H9 (cell line): Measurements from ENCODE around the gene PRKAG2. TPM values are rescaled to one million over a fixed set of nuclear protein-coding genes. Genes with fewer than 3 reads are reported as not detected.

Source experiments
- DNase-seq: peaks from one replicate; pipeline ENCODE4 v3.0.0-alpha.2; 2017
- H2AFZ ChIP-seq: one replicate; pipeline ENCODE4 v1.6.1; 2013; ENCODE audit warnings: mild to moderate bottlenecking, low read length, control low read depth, moderate library complexity
- H2AK5ac ChIP-seq: 2 replicates; pipeline ENCODE4 v1.6.1; 2013; ENCODE audit warnings: low read length, control low read depth, mixed read lengths; ENCODE audit not compliant: insufficient read length
- H2BK120ac ChIP-seq: one replicate; pipeline ENCODE4 v1.6.1; 2013; ENCODE audit warnings: low read depth, mild to moderate bottlenecking, low read length, control low read depth, inconsistent platforms; ENCODE audit not compliant: poor library complexity, severe bottlenecking
- H2BK12ac ChIP-seq: 2 replicates; pipeline ENCODE4 v1.6.1; 2013; ENCODE audit warnings: low read length, control low read depth, mixed read lengths, low read depth; ENCODE audit not compliant: insufficient read length
- H2BK15ac ChIP-seq: 2 replicates; pipeline ENCODE4 v1.6.1; 2013; ENCODE audit warnings: low read depth, low read length, control low read depth
- H2BK20ac ChIP-seq: one replicate; pipeline ENCODE4 v1.6.1; 2013; ENCODE audit warnings: low read depth, mild to moderate bottlenecking, low read length, control low read depth, inconsistent platforms; ENCODE audit not compliant: poor library complexity, severe bottlenecking
- H2BK5ac ChIP-seq: 2 replicates; pipeline ENCODE4 v1.6.1; 2013; ENCODE audit warnings: low read length, control low read depth, mixed read lengths; ENCODE audit not compliant: insufficient read length
- H3K14ac ChIP-seq: 2 replicates; pipeline ENCODE4 v1.6.1; 2013; ENCODE audit warnings: low read length, control low read depth; ENCODE audit not compliant: insufficient read depth
- H3K18ac ChIP-seq: 2 replicates; pipeline ENCODE4 v1.6.1; 2013; ENCODE audit warnings: low read depth, mild to moderate bottlenecking, mixed read lengths, low read length, control low read depth; ENCODE audit not compliant: insufficient read length
- H3K23ac ChIP-seq: 2 replicates; pipeline ENCODE4 v1.6.1; 2013; ENCODE audit warnings: low read length, control low read depth, mixed read lengths, low read depth; ENCODE audit not compliant: insufficient read length
- H3K23me2 ChIP-seq: 2 replicates; pipeline ENCODE4 v1.6.1; 2013; ENCODE audit warnings: low read depth, mild to moderate bottlenecking, mixed read lengths, low read length, control low read depth; ENCODE audit not compliant: insufficient read length, poor library complexity, severe bottlenecking
- H3K27ac ChIP-seq: 2 replicates; pipeline ENCODE4 v1.5.1; 2013; ENCODE audit warnings: low read length, control low read depth, mixed read lengths, low read depth; ENCODE audit not compliant: insufficient read length
- H3K27me3 ChIP-seq: 2 replicates; pipeline ENCODE4 v1.6.1; 2013; ENCODE audit warnings: low read length, control low read depth, inconsistent platforms; ENCODE audit not compliant: insufficient read depth
- H3K4ac ChIP-seq: 2 replicates; pipeline ENCODE4 v1.6.1; 2013; ENCODE audit warnings: low read depth, mild to moderate bottlenecking, control low read depth, inconsistent platforms, low read length, moderate library complexity
- H3K4me1 ChIP-seq: 2 replicates; pipeline ENCODE4 v1.6.1; 2013; ENCODE audit warnings: low read length, control low read depth, inconsistent platforms; ENCODE audit not compliant: insufficient read depth
- H3K4me2 ChIP-seq: 2 replicates; pipeline ENCODE4 v1.6.1; 2013; ENCODE audit warnings: low read length, control low read depth, mixed read lengths; ENCODE audit not compliant: insufficient read length, insufficient read depth
- H3K56ac ChIP-seq: 2 replicates; pipeline ENCODE4 v1.6.1; 2013; ENCODE audit warnings: low read depth, mild to moderate bottlenecking, mixed read lengths, low read length, control low read depth; ENCODE audit not compliant: insufficient read length
- H3K79me1 ChIP-seq: 2 replicates; pipeline ENCODE4 v1.6.1; 2013; ENCODE audit warnings: low read depth, mild to moderate bottlenecking, moderate library complexity, low read length, control low read depth, inconsistent platforms; ENCODE audit not compliant: insufficient read depth, poor library complexity, severe bottlenecking
- H3K79me2 ChIP-seq: 2 replicates; pipeline ENCODE4 v1.6.1; 2013; ENCODE audit warnings: low read length, control low read depth, inconsistent platforms; ENCODE audit not compliant: insufficient read depth
- H3K9ac ChIP-seq: 2 replicates; pipeline ENCODE4 v1.6.1; 2013; ENCODE audit warnings: low read length, control low read depth, mixed read lengths; ENCODE audit not compliant: insufficient read length; ENCODE audit errors: extremely low read depth
- H3K9me3 ChIP-seq: one replicate; pipeline ENCODE4 v1.6.1; 2013; ENCODE audit warnings: low read depth, low read length, inconsistent platforms; ENCODE audit not compliant: control insufficient read depth
- H3T11ph ChIP-seq: one replicate; pipeline ENCODE4 v1.6.1; 2013; ENCODE audit warnings: mild to moderate bottlenecking, low read length, control low read depth, inconsistent platforms
- H4K20me1 ChIP-seq: one replicate; pipeline ENCODE4 v1.6.1; 2013; ENCODE audit not compliant: control insufficient read depth, insufficient read length, insufficient read depth
- H4K5ac ChIP-seq: 2 replicates; pipeline ENCODE4 v1.6.1; 2013; ENCODE audit warnings: low read depth, mild to moderate bottlenecking, mixed read lengths, low read length, control low read depth; ENCODE audit not compliant: insufficient read length
- H4K8ac ChIP-seq: replicated peaks from 2 replicates; pipeline ENCODE4 v1.6.1; 2013; ENCODE audit warnings: low read length, control low read depth, mixed read lengths, low read depth; ENCODE audit not compliant: insufficient read length
- H4K91ac ChIP-seq: 2 replicates; pipeline ENCODE4 v1.6.1; 2013; ENCODE audit warnings: low read depth, mild to moderate bottlenecking, moderate library complexity, mixed read lengths, low read length, control low read depth; ENCODE audit not compliant: insufficient read length
- H3K27ac Mint-ChIP-seq, 3 experiments: 2 replicates in 2 of 3; 3 replicates in 1 of 3; pipeline ENCODE4 v1.8.0; 2020 to 2021; ENCODE audit warnings: mixed read lengths in 3 of 3, mild to moderate bottlenecking in 1 of 3, moderate library complexity in 1 of 3
- H3K27me3 Mint-ChIP-seq: 2 replicates; pipeline ENCODE4 v1.8.0; 2021; ENCODE audit warnings: low read depth, mild to moderate bottlenecking, moderate library complexity, mixed read lengths
- H3K36me3 Mint-ChIP-seq, 3 experiments: 2 replicates in 2 of 3; 3 replicates in 1 of 3; pipeline ENCODE4 v1.8.0; 2020 to 2021; ENCODE audit warnings: low read depth in 3 of 3, mixed read lengths in 3 of 3; ENCODE audit not compliant: insufficient read depth in 1 of 3
- H3K4me1 Mint-ChIP-seq, 2 experiments: 2 replicates each; pipeline ENCODE4 v1.8.0; 2020; ENCODE audit warnings: mixed read lengths in 2 of 2
- H3K4me3 Mint-ChIP-seq, 2 experiments: 2 replicates in 1 of 2; 3 replicates in 1 of 2; pipeline ENCODE4 v1.8.0; 2020 to 2021; ENCODE audit warnings: mild to moderate bottlenecking in 2 of 2, mixed read lengths in 2 of 2, moderate library complexity in 1 of 2
- H3K9me3 Mint-ChIP-seq, 2 experiments: 2 replicates in 1 of 2; 3 replicates in 1 of 2; pipeline ENCODE4 v1.8.0; 2020; ENCODE audit warnings: mild to moderate bottlenecking in 2 of 2, mixed read lengths in 2 of 2, moderate library complexity in 1 of 2
- CTCF ChIP-seq: fragments of 200-600 bp; sonication (generic); conservative IDR thresholded peaks from 3 replicates; pipeline ENCODE4 v1.8.0; 2021; ENCODE audit warnings: antibody characterized with exemption, mild to moderate bottlenecking
- WGBS: extraction: QIAGEN DNeasy Blood & Tissue Kit; methylation state at CpG from one replicate; pipeline ENCODE4 v1.1.7; 2013; ENCODE audit warnings: missing lambda C conversion rate, low lambda C conversion rate, mixed read lengths; ENCODE audit not compliant: insufficient read length; ENCODE audit errors: extremely low coverage; 5-methylcytosine and 5-hydroxymethylcytosine counted together
- total RNA-seq: library from RNA; stranded (reverse); gene quantifications from 2 replicates; pipeline ENCODE4 v1.2.1, GENCODE V29; 2021

The PRKAG2 gene
- total RNA-seq, 1 experiment from 2014 or later: 11.8 TPM

DNA sequence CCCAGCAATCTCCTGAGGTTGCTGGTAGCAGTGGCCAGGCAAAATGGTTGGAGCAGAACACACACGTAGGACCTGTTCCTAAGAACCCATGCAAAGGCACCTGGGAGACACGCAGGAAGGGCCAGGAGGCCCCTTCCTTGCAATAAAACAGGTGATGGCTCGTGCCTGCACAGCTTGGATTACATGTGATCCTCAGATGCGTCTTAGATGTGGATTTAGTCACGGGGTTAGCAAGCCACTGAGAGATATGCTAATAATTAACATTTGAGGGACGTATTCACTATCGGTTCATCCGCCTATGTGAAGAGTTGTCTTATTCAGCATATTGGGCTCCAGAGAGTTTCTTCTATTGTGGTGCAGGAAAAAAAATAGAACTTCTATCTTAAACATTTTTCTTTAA is 352.6 kb downstream of the PRKAG2 start:
- H3K4ac ChIP-seq: no peak overlapping the region
- no peaks in the 10 kb centered on the region for H3K9me3 ChIP-seq
- no peak overlapping the region for H3K18ac ChIP-seq
- H2BK12ac ChIP-seq: no peak overlapping the region
- H3K23me2 ChIP-seq: peaks cover 5% of the 10 kb centered on the region
- H3K56ac ChIP-seq: no peak overlapping the region
- no peaks in the 10 kb centered on the region; the same call in none of the 2 replicates for H3K27me3 Mint-ChIP-seq
- no peak overlapping the region for H3K4me3 Mint-ChIP-seq
- no peaks in the 10 kb centered on the region for H3K4me1 ChIP-seq
- DNase-seq: no peak
- H3K4me2 ChIP-seq: no peak overlapping the region
- H2BK5ac ChIP-seq: no peak overlapping the region
- H2AK5ac ChIP-seq: no peak overlapping the region
- no peak overlapping the region for H4K91ac ChIP-seq
- H3K27ac ChIP-seq: no peak overlapping the region
- no peak overlapping the region for H4K5ac ChIP-seq
- H2BK15ac ChIP-seq: no peak overlapping the region
- peaks cover 7 to 10% of the 10 kb centered on the region in 2 experiments; a peak in 4 of 5 replicates for H3K9me3 Mint-ChIP-seq
- no peak overlapping the region for H2BK20ac ChIP-seq
- H3K27me3 ChIP-seq: no peaks in the 10 kb centered on the region
- peaks cover 0 to 2% (median 0%) of the 10 kb centered on the region in 3 experiments; a peak in 1 of 7 replicates for H3K36me3 Mint-ChIP-seq
- H3K14ac ChIP-seq: no peak overlapping the region
- no peak overlapping the region for H3K27ac Mint-ChIP-seq
- H2BK120ac ChIP-seq: no peak overlapping the region
- no peaks in the 10 kb centered on the region for H3K79me2 ChIP-seq
- H3T11ph ChIP-seq: no peak overlapping the region
- H4K8ac ChIP-seq: no peak overlapping the region
- H4K20me1 ChIP-seq: no peaks in the 10 kb centered on the region
- TF ChIP-seq CTCF: no peak
- no peaks in the 10 kb centered on the region for H3K79me1 ChIP-seq
- no CpG with 5 or more reads among the region's 8 CpGs for whole genome bisulfite sequencing
- no peak overlapping the region for H3K9ac ChIP-seq
- no peak overlapping the region for H3K23ac ChIP-seq
- peaks cover 7% of the 10 kb centered on the region in 2 experiments; a peak in 3 of 4 replicates for H3K4me1 Mint-ChIP-seq
- H2AFZ ChIP-seq: no peak overlapping the region
